HEK293 (cell line): Measurements from ENCODE around the gene TMEM150C.

ENCODE experiments used
- CTCF ChIA-PET: fragments of 350-600 bp; formaldehyde crosslinking; extraction: SDS; loops from one replicate; lab custom pipeline; 2021; ENCODE audit warnings: antibody characterized with exemption; lab: Yijun Ruan, JAX
- POLR2A ChIA-PET: fragments of 300-600 bp; formaldehyde crosslinking; extraction: SDS; loops from one replicate; lab custom pipeline; 2020; ENCODE audit warnings: antibody characterized with exemption, inconsistent platforms; lab: Yijun Ruan, JAX
- H3K27ac ChIP-seq: fragments of 200-500 bp; sonication (Bioruptor generic); 2 replicates; pipeline ENCODE4 v1.5.1; 2014; ENCODE audit warnings: low read depth, low read length, control low read depth, inconsistent platforms; ENCODE audit errors: extremely low read depth
- H3K36me3 ChIP-seq, 2 experiments: fragments of 200-500 bp in 1 of 2; sonication (Bioruptor generic) in 1 of 2; 1 replicate in 1 of 2; 2 replicates in 1 of 2; pipeline ENCODE4 v1.5.1; 2014 to 2017; ENCODE audit warnings: inconsistent platforms in 2 of 2, low read length in 2 of 2; ENCODE audit not compliant: control insufficient read depth in 2 of 2, insufficient read depth in 1 of 2
- H3K4me1 ChIP-seq: fragments of 200-500 bp; sonication (Bioruptor generic); 2 replicates; pipeline ENCODE4 v1.5.1; 2014; ENCODE audit warnings: mild to moderate bottlenecking, low read length, inconsistent platforms; ENCODE audit not compliant: control insufficient read depth, insufficient read depth
- H3K4me3 ChIP-seq: 2 replicates; pipeline ENCODE4 v1.5.1; 2011; ENCODE audit warnings: low read depth, mild to moderate bottlenecking, control low read depth, low read length, moderate library complexity
- H3K9me3 ChIP-seq: fragments of 200-500 bp; sonication (Bioruptor generic); 2 replicates; pipeline ENCODE4 v1.5.1; 2014; ENCODE audit warnings: low read depth, low read length, inconsistent platforms; ENCODE audit not compliant: control insufficient read depth, insufficient read depth
- GFI1B ChIP-seq: fragments of 450-650 bp; formaldehyde crosslinking; IDR thresholded peaks from 2 replicates; pipeline ENCODE4 v1.5.1; 2016; ENCODE audit warnings: missing biosample characterization, missing genetic modification characterization
- GLI4 ChIP-seq: fragments of 450-650 bp; formaldehyde crosslinking; IDR thresholded peaks from 2 replicates; pipeline ENCODE4 v1.5.1; 2016; ENCODE audit warnings: missing biosample characterization, missing genetic modification characterization
- KLF7 ChIP-seq: fragments of 450-650 bp; formaldehyde crosslinking; IDR thresholded peaks from 2 replicates; pipeline ENCODE4 v1.5.1; 2016; ENCODE audit warnings: missing biosample characterization, missing genetic modification characterization, borderline replicate concordance
- SALL2 ChIP-seq: fragments of 450-650 bp; formaldehyde crosslinking; IDR thresholded peaks from 2 replicates; pipeline ENCODE4 v1.5.0; 2017; ENCODE audit warnings: missing biosample characterization, mild to moderate bottlenecking, missing genetic modification characterization, borderline replicate concordance
- SCRT1 ChIP-seq: fragments of 450-650 bp; formaldehyde crosslinking; IDR thresholded peaks from 2 replicates; pipeline ENCODE4 v1.5.1; 2016; ENCODE audit warnings: missing biosample characterization, missing genetic modification characterization, borderline replicate concordance
- SP7 ChIP-seq: fragments of 450-650 bp; formaldehyde crosslinking; IDR thresholded peaks from 2 replicates; pipeline ENCODE4 v1.5.1; 2016; ENCODE audit warnings: missing biosample characterization, missing genetic modification characterization
- TCF7L2 ChIP-seq: IDR thresholded peaks from 2 replicates; pipeline ENCODE4 v1.6.1; 2011; ENCODE audit warnings: low read depth, mild to moderate bottlenecking, inconsistent platforms, low read length, moderate library complexity, borderline replicate concordance
- ZBTB10 ChIP-seq: fragments of 450-650 bp; formaldehyde crosslinking; IDR thresholded peaks from 2 replicates; pipeline ENCODE4 v1.5.1; 2016; ENCODE audit warnings: missing biosample characterization, missing genetic modification characterization
- ZBTB44 ChIP-seq: fragments of 450-650 bp; IDR thresholded peaks from 2 replicates; pipeline ENCODE4 v1.5.1; 2018; ENCODE audit warnings: missing biosample characterization, mild to moderate bottlenecking, missing genetic modification characterization
- ZNF146 ChIP-seq: fragments of 450-650 bp; formaldehyde crosslinking; IDR thresholded peaks from 2 replicates; pipeline ENCODE4 v1.5.1; 2016; ENCODE audit warnings: missing biosample characterization, missing genetic modification characterization
- ZNF223 ChIP-seq: fragments of 450-650 bp; formaldehyde crosslinking; IDR thresholded peaks from 2 replicates; pipeline ENCODE4 v1.5.1; 2016; ENCODE audit warnings: missing biosample characterization, missing genetic modification characterization
- ZNF23 ChIP-seq: fragments of 450-650 bp; formaldehyde crosslinking; IDR thresholded peaks from 2 replicates; pipeline ENCODE4 v1.5.1; 2016; ENCODE audit warnings: missing biosample characterization, missing genetic modification characterization, borderline replicate concordance
- ZNF274 ChIP-seq, 2 experiments: fragments of 200-500 bp in 1 of 2; fragments of 450-650 bp in 1 of 2; sonication (Bioruptor generic) in 1 of 2; formaldehyde crosslinking in 1 of 2; IDR thresholded peaks; 2 replicates each; pipeline versions ENCODE4 v1.5.1 to v1.6.1; 2014 to 2016; ENCODE audit warnings: borderline replicate concordance in 1 of 2, inconsistent platforms in 1 of 2, low read length in 1 of 2, missing biosample characterization in 1 of 2, missing genetic modification characterization in 1 of 2
- ZNF37A ChIP-seq: fragments of 450-650 bp; IDR thresholded peaks from 2 replicates; pipeline ENCODE4 v1.5.1; 2018; ENCODE audit warnings: missing biosample characterization, missing genetic modification characterization
- ZNF488 ChIP-seq: fragments of 450-650 bp; formaldehyde crosslinking; IDR thresholded peaks from 2 replicates; pipeline ENCODE4 v1.5.1; 2016; ENCODE audit warnings: missing biosample characterization, missing genetic modification characterization
- ZNF501 ChIP-seq: fragments of 450-650 bp; formaldehyde crosslinking; IDR thresholded peaks from 2 replicates; pipeline ENCODE4 v1.5.1; 2016; ENCODE audit warnings: missing biosample characterization, missing genetic modification characterization
- ZNF558 ChIP-seq: fragments of 450-650 bp; formaldehyde crosslinking; IDR thresholded peaks from 2 replicates; pipeline ENCODE4 v1.5.1; 2016; ENCODE audit warnings: missing biosample characterization, missing genetic modification characterization
- ZNF596 ChIP-seq: fragments of 450-650 bp; IDR thresholded peaks from 2 replicates; pipeline ENCODE4 v1.5.0; 2018; ENCODE audit warnings: missing biosample characterization, mild to moderate bottlenecking, missing genetic modification characterization, moderate library complexity
- ZNF610 ChIP-seq: fragments of 450-650 bp; formaldehyde crosslinking; IDR thresholded peaks from 2 replicates; pipeline ENCODE4 v1.5.1; 2016; ENCODE audit warnings: missing biosample characterization, missing genetic modification characterization, borderline replicate concordance
- ZNF658 ChIP-seq: fragments of 450-650 bp; formaldehyde crosslinking; IDR thresholded peaks from 2 replicates; pipeline ENCODE4; 2016; ENCODE audit warnings: missing biosample characterization, missing genetic modification characterization
- ZNF670 ChIP-seq: fragments of 450-650 bp; formaldehyde crosslinking; IDR thresholded peaks from 2 replicates; pipeline ENCODE4 v1.5.1; 2016; ENCODE audit warnings: missing biosample characterization, missing genetic modification characterization, low read depth
- ZNF707 ChIP-seq: fragments of 450-650 bp; formaldehyde crosslinking; IDR thresholded peaks from 2 replicates; pipeline ENCODE4 v1.5.1; 2016; ENCODE audit warnings: missing biosample characterization, missing genetic modification characterization
- ZNF843 ChIP-seq: fragments of 450-650 bp; formaldehyde crosslinking; IDR thresholded peaks from 2 replicates; pipeline ENCODE4 v1.5.1; 2016; ENCODE audit warnings: missing biosample characterization, missing genetic modification characterization
- ZSCAN5A ChIP-seq: fragments of 450-650 bp; formaldehyde crosslinking; IDR thresholded peaks from 2 replicates; pipeline ENCODE4 v1.5.1; 2016; ENCODE audit warnings: missing biosample characterization, missing genetic modification characterization

The TMEM150C gene

GRCh38 chr4:82587826-82588540 lies 26.2 kb upstream of the TMEM150C start:
- POLR2A ChIA-PET = no interaction called here
- TF ChIP-seq ZNF146 = no peak
- TF ChIP-seq ZNF610 (tag by site-specific recombination) = no peak
- no peak for TF ChIP-seq SCRT1 (tag by site-specific recombination)
- no peak for TF ChIP-seq ZNF488 (tag by site-specific recombination)
- no peak for TF ChIP-seq ZNF596 (tag by site-specific recombination)
- no peak for TF ChIP-seq GLI4 (tag by site-specific recombination)
- TF ChIP-seq, all 188 proteins: peak for 0
- Histone ChIP-seq H3K4me3 (no peak overlapping the region), H3K4me1 (no peaks in the 10 kb centered on the region), H3K36me3 (no peaks in the 10 kb centered on the region), H3K9me3 (no peaks in the 10 kb centered on the region), H3K27ac (no peak overlapping the region)
- CTCF ChIA-PET = interaction anchor here (0.5 to 0.6 kb wide), 2 partner anchors 29 to 266 kb away, joined by 3 read pairs; no protein-coding TSS in a partner anchor

GRCh38 chr4:82585690-82586435 lies 24.1 kb upstream of the TMEM150C start:
- H3K4me1 ChIP-seq = no peaks in the 10 kb centered on the region
- POLR2A ChIA-PET = no interaction called here
- H3K4me3 ChIP-seq = no peak overlapping the region
- no peaks in the 10 kb centered on the region for H3K36me3 ChIP-seq
- no peaks in the 10 kb centered on the region for H3K9me3 ChIP-seq
- TF ChIP-seq ZNF707 (tag by site-specific recombination) (no peak), ZNF670 (tag by site-specific recombination) (no peak), ZNF37A (no peak), ZNF23 (tag by site-specific recombination) (no peak)
- CTCF ChIA-PET = no interaction called here
- H3K27ac ChIP-seq = no peak overlapping the region

- H3K27ac ChIP-seq = no peak overlapping the region
- no peaks in the 10 kb centered on the region for H3K36me3 ChIP-seq
- no peaks in the 10 kb centered on the region for H3K9me3 ChIP-seq
- TF ChIP-seq KLF7 (tag by site-specific recombination) = no peak
- TF ChIP-seq ZNF610 (tag by site-specific recombination) = no peak
- TF ChIP-seq ZNF501 (tag by site-specific recombination) = no peak
- TF ChIP-seq ZNF223 (tag by site-specific recombination) = no peak
- no peak for TF ChIP-seq ZNF274 (IDR thresholded peaks at IDR 0.05; ENCODE audit: low read length)
- TF ChIP-seq ZNF274 (tag by site-specific recombination; IDR thresholded peaks at IDR 0.05; ENCODE audit: borderline replicate concordance) = no peak
- no peak for TF ChIP-seq ZSCAN5A
- no peak for TF ChIP-seq TCF7L2
- TF ChIP-seq ZNF843 (tag by site-specific recombination) = no peak
- no peak for TF ChIP-seq ZNF558
- TF ChIP-seq ZBTB10 (tag by site-specific recombination) = no peak
- no peak for TF ChIP-seq ZNF658 (tag by site-specific recombination)
- TF ChIP-seq ZBTB44 (tag by site-specific recombination) = no peak
- TF ChIP-seq GFI1B (tag by site-specific recombination) = no peak
- no peak for TF ChIP-seq SP7 (tag by site-specific recombination)
- no peak for TF ChIP-seq SALL2 (tag by site-specific recombination)
- CTCF ChIA-PET = no interaction called here
- POLR2A ChIA-PET = no interaction called here
- H3K4me3 ChIP-seq = no peak overlapping the region
- H3K4me1 ChIP-seq = no peaks in the 10 kb centered on the region
These were observed 23.1 kb upstream of the TMEM150C start for GRCh38 chr4:82584931-82585330.
